Breast epithelium (tissue), 4 donors: ENCODE results near the gene ANO2. TPM values are rescaled to one million over a fixed set of nuclear protein-coding genes. Genes with fewer than 3 reads are reported as not detected.

Source experiments
- DNase-seq, 2 donors: peaks; one replicate each; pipeline ENCODE4 v3.0.0-alpha.2; 2019; ENCODE audit warnings: low spot score in 2 of 2
- H3K27ac ChIP-seq, 2 donors: fragments of 200-600 bp; sonication (generic) in 1 of 2; one replicate each; pipeline ENCODE4 v1.5.1; 2016 to 2019; ENCODE audit warnings: mild to moderate bottlenecking in 1 of 2
- H3K27me3 ChIP-seq, 2 donors: fragments of 200-600 bp; sonication (generic) in 1 of 2; one replicate each; pipeline versions ENCODE4 v1.5.1 to v1.6.0; 2017 to 2019; ENCODE audit warnings: control low read depth in 1 of 2, mild to moderate bottlenecking in 1 of 2
- H3K36me3 ChIP-seq: fragments of 200-600 bp; one replicate; pipeline ENCODE4 v1.5.1; 2019
- H3K4me1 ChIP-seq, 2 donors: fragments of 200-600 bp; sonication (generic); one replicate each; pipeline ENCODE4 v1.5.1; 2016 to 2019; ENCODE audit warnings: control low read depth in 1 of 2
- H3K4me3 ChIP-seq, 3 donors: fragments of 200-600 bp; sonication (generic); 1 replicate in 2 of 3; 2 replicates in 1 of 3; pipeline ENCODE4 v1.5.1; 2016 to 2019; ENCODE audit warnings: mild to moderate bottlenecking in 3 of 3, moderate library complexity in 2 of 3
- H3K9me3 ChIP-seq, 2 donors: fragments of 200-600 bp; sonication (generic) in 1 of 2; one replicate each; pipeline ENCODE4 v1.5.1; 2016 to 2019; ENCODE audit warnings: control low read depth in 1 of 2
- POLR2A ChIP-seq: fragments of 450-650 bp; IDR thresholded peaks from one replicate; pipeline ENCODE4 v1.6.1; 2016; ENCODE audit warnings: antibody characterized with exemption, mild to moderate bottlenecking, moderate library complexity
- POLR2AphosphoS5 ChIP-seq, 3 donors: sonication (generic); formaldehyde crosslinking; IDR thresholded peaks; one replicate each; pipeline ENCODE4 v1.6.1; 2017; ENCODE audit warnings: antibody characterized with exemption in 3 of 3
- intact Hi-C: fragments of 100-400 bp; cut with DNase I; formaldehyde crosslinking; loops from one replicate; pipeline ENCODE4 v1.15.1; 2023; ENCODE audit warnings: low total_unique reads
- total RNA-seq, 3 donors: library from RNA; depleted of rRNA; stranded (reverse); fragments of >200 nt; gene quantifications; one replicate each; pipeline ENCODE4 v1.1.0, GENCODE V29; 2016
- TF ChIP-seq, protein P1 (sequence below), 3 donors: fragments of 450-650 bp; IDR thresholded peaks; one replicate each; pipeline ENCODE4 v1.5.1; 2016 to 2017; ENCODE audit warnings: antibody characterized with exemption in 3 of 3, mild to moderate bottlenecking in 3 of 3, moderate library complexity in 3 of 3

Gene ANO2
- total RNA-seq, 3 donors from 2014 or later, result 5.0 to 33.1 (median 16.8) TPM

DNA sequence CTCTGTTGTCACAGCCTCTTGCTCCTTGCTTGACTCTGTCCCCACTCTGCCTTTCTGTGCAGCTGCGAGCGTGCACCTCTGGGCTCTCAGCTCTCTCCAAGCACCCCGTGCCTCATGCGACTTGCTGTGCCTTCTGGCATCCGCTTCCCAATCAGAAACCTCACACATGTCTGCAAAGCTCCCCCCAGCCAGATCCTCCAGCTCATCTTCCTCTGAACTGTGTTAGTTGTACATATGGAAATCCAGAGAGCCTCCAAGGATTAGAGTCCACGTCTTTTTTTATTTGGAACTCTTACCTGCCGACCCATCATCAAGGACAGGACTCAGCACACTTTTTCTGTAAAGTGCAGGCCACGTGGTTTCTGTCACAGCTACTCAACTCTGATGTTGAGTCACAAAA is 70.5 kb downstream of the ANO2 start:
- TF ChIP-seq POLR2A (no peak), POLR2AphosphoS5 (IDR thresholded peaks at IDR 0.05) (no peak)
- TF ChIP-seq, protein P1, sequence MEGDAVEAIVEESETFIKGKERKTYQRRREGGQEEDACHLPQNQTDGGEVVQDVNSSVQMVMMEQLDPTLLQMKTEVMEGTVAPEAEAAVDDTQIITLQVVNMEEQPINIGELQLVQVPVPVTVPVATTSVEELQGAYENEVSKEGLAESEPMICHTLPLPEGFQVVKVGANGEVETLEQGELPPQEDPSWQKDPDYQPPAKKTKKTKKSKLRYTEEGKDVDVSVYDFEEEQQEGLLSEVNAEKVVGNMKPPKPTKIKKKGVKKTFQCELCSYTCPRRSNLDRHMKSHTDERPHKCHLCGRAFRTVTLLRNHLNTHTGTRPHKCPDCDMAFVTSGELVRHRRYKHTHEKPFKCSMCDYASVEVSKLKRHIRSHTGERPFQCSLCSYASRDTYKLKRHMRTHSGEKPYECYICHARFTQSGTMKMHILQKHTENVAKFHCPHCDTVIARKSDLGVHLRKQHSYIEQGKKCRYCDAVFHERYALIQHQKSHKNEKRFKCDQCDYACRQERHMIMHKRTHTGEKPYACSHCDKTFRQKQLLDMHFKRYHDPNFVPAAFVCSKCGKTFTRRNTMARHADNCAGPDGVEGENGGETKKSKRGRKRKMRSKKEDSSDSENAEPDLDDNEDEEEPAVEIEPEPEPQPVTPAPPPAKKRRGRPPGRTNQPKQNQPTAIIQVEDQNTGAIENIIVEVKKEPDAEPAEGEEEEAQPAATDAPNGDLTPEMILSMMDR (IDR thresholded peaks at IDR 0.05), result no peak
- Histone ChIP-seq H3K27ac (no peak overlapping the region), H3K4me1 (no peaks in the 10 kb centered on the region), H3K9me3 (no peaks in the 10 kb centered on the region), H3K27me3 (no peaks in the 10 kb centered on the region), H3K36me3 (no peaks in the 10 kb centered on the region), H3K4me3 (no peak overlapping the region)
- intact Hi-C loops, result no loop called here
- DNase-seq, result no peak

DNA sequence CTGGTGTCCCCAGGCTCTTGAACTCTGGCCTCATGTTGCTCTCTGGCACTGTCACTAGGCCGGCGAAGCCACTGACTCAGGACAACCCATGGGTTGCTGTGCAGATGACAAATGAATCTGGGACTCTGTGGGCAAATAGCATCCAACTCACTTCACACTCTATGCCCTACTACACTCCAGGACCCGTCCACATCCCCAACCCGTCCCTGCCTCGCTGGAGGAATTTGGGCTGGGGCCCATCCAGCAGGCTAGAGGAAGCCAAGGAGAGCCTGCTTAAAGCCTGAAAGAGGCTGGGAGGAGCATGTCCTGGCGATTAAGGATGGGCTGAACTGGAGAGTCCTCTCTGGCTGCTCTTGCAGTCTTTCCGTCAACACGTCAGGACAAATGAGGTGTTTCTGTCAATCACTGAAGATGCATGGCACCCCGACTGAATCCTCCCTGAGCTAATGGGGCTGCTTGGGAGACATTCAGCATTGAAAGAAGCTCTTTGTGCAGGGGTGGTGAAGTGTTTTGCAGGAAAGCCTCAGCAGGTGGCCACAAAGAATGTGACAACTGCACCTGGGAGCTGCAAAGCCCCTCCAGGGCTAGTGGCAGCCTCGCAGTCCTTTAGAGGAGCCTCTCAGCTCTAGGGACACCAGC is 71.7 kb downstream of the ANO2 start:
- H3K27me3 ChIP-seq, result no peaks in the 10 kb centered on the region
- no peaks in the 10 kb centered on the region for H3K36me3 ChIP-seq
- no peak overlapping the region for H3K4me3 ChIP-seq
- no peaks in the 10 kb centered on the region for H3K4me1 ChIP-seq
- intact Hi-C loops, result no loop called here
- no peaks in the 10 kb centered on the region for H3K9me3 ChIP-seq
- TF ChIP-seq POLR2AphosphoS5 (IDR thresholded peaks at IDR 0.05) (no peak), POLR2A (no peak)
- TF ChIP-seq, protein P1 (IDR thresholded peaks at IDR 0.05), result no peak
- DNase-seq, result no peak
- no peak overlapping the region for H3K27ac ChIP-seq

GRCh38 chr12:5872745-5873144 is 72.3 kb downstream of the ANO2 start:
- TF ChIP-seq POLR2AphosphoS5 (IDR thresholded peaks at IDR 0.05) (no peak), POLR2A (no peak)
- TF ChIP-seq, protein P1 (IDR thresholded peaks at IDR 0.05), result no peak
- Histone ChIP-seq H3K4me1 (no peaks in the 10 kb centered on the region), H3K4me3 (no peak overlapping the region), H3K9me3 (no peaks in the 10 kb centered on the region), H3K36me3 (no peaks in the 10 kb centered on the region), H3K27ac (no peak overlapping the region), H3K27me3 (no peaks in the 10 kb centered on the region)
- intact Hi-C loops, result no loop called here
- DNase-seq, result no peak

- Histone ChIP-seq H3K4me3 (no peak overlapping the region), H3K27me3 (no peaks in the 10 kb centered on the region), H3K9me3 (no peaks in the 10 kb centered on the region), H3K4me1 (no peaks in the 10 kb centered on the region), H3K27ac (no peak overlapping the region), H3K36me3 (no peaks in the 10 kb centered on the region)
- DNase-seq, result no peak
- no peak for TF ChIP-seq POLR2AphosphoS5 (IDR thresholded peaks at IDR 0.05)
- no peak for TF ChIP-seq POLR2A
- TF ChIP-seq, protein P1 (IDR thresholded peaks at IDR 0.05), result no peak
- intact Hi-C loops, result no loop called here
Measured at GRCh38 chr12:5871741-5872140, 73.3 kb downstream of the ANO2 start.

GRCh38 chr12:5870183-5870582 is 74.9 kb downstream of the ANO2 start:
- no peaks in the 10 kb centered on the region for H3K36me3 ChIP-seq
- H3K4me1 ChIP-seq, result no peaks in the 10 kb centered on the region
- TF ChIP-seq, protein P1 (IDR thresholded peaks at IDR 0.05), result no peak
- no peak for TF ChIP-seq POLR2AphosphoS5 (IDR thresholded peaks at IDR 0.05)
- no peak overlapping the region for H3K27ac ChIP-seq
- DNase-seq, result no peak
- H3K27me3 ChIP-seq, result no peaks in the 10 kb centered on the region
- H3K9me3 ChIP-seq, result no peaks in the 10 kb centered on the region
- no peak overlapping the region for H3K4me3 ChIP-seq
- intact Hi-C loops, result no loop called here
